ENCODE data around the gene PLEKHH1.
A peak's percentile ranks its signal among the peaks of the same experiment; 100 is the strongest.

Gene PLEKHH1

DNA sequence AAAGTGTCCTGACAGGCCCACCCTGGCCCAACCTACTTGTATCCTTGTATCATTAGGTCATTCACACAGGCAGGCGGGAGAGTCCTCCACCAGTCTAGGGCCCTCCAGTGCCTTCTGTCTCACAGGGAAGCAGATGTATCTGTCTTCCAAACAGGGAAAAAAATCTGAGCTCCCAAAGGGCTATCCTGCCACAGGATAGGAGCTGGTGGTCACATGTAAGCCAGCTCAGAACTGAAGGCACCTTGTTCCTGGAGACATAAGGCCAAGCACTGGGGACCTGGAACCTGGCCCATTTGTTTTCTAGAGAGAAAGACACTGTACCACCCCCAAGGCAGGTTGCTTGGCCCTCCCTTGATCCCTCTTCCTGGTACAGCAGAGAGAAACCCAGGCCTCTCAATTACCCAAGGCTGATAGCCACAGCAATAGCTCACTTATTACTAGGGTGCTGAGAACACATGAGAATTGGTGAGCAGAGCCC lies 19.4 kb upstream of the PLEKHH1 start:
- Histone ChIP-seq H3K9ac (ENCODE audit: insufficient read length) (no peak overlapping the region), H3K4me3 (no peak overlapping the region), H3K36me3 (ENCODE audit: insufficient read depth, low read length) (no peaks in the 10 kb centered on the region), H3K9me3 (ENCODE audit: low read depth, low read length) (no peaks in the 10 kb centered on the region), H3K27ac (no peak overlapping the region)
- no peak for DNase-seq (ENCODE audit: low read depth, low spot score)
- TF ChIP-seq POLR2AphosphoS5 (IDR thresholded peaks at IDR 0.05; ENCODE audit: borderline replicate concordance, low read depth, low read length): no peak
- no peak for TF ChIP-seq FOXP2 (optimal IDR thresholded peaks at IDR 0.05; ENCODE audit: control extremely low read depth, extremely low read length, insufficient read depth)
- TF ChIP-seq EZH2 (IDR thresholded peaks at IDR 0.05): no peak

- Histone ChIP-seq H3K9me3 (ENCODE audit: low read depth, low read length) (no peaks in the 10 kb centered on the region), H3K27ac (no peak overlapping the region), H3K9ac (ENCODE audit: insufficient read length) (no peak overlapping the region), H3K36me3 (ENCODE audit: insufficient read depth, low read length) (no peaks in the 10 kb centered on the region), H3K4me3 (no peak overlapping the region)
- no peak for TF ChIP-seq FOXP2 (optimal IDR thresholded peaks at IDR 0.05; ENCODE audit: control extremely low read depth, extremely low read length, insufficient read depth)
- no peak for DNase-seq (ENCODE audit: low read depth, low spot score)
Observed at GRCh38 chr14:67514203-67514607, 18.9 kb upstream of the PLEKHH1 start.

- Histone ChIP-seq H3K27ac (no peak overlapping the region), H3K36me3 (ENCODE audit: insufficient read depth, low read length) (no peaks in the 10 kb centered on the region), H3K4me3 (peak overlapping the region; percentile 78), H3K9me3 (ENCODE audit: low read depth, low read length) (no peaks in the 10 kb centered on the region), H3K9ac (ENCODE audit: insufficient read length) (no peak overlapping the region)
- no peak for TF ChIP-seq EZH2 (IDR thresholded peaks at IDR 0.05)
- TF ChIP-seq POLR2AphosphoS5 (IDR thresholded peaks at IDR 0.05; ENCODE audit: borderline replicate concordance, low read depth, low read length): no peak
- TF ChIP-seq FOXP2 (optimal IDR thresholded peaks at IDR 0.05; ENCODE audit: control extremely low read depth, extremely low read length, insufficient read depth): no peak
- DNase-seq (ENCODE audit: low read depth, low spot score): no peak
Observed at GRCh38 chr14:67514650-67515385, 18.3 kb upstream of the PLEKHH1 start.

- TF ChIP-seq FOXP2 (optimal IDR thresholded peaks at IDR 0.05; ENCODE audit: control extremely low read depth, extremely low read length, insufficient read depth): no peak
- TF ChIP-seq POLR2AphosphoS5 (IDR thresholded peaks at IDR 0.05; ENCODE audit: borderline replicate concordance, low read depth, low read length): no peak
- no peak for TF ChIP-seq EZH2 (IDR thresholded peaks at IDR 0.05)
- Histone ChIP-seq H3K36me3 (ENCODE audit: insufficient read depth, low read length) (no peaks in the 10 kb centered on the region), H3K9ac (ENCODE audit: insufficient read length) (no peak overlapping the region), H3K4me3 (peak overlapping the region; percentile 78), H3K27ac (no peak overlapping the region), H3K9me3 (ENCODE audit: low read depth, low read length) (no peaks in the 10 kb centered on the region)
- no peak for DNase-seq (ENCODE audit: low read depth, low spot score)
Observed at GRCh38 chr14:67515386-67516079, 17.6 kb upstream of the PLEKHH1 start.

DNA sequence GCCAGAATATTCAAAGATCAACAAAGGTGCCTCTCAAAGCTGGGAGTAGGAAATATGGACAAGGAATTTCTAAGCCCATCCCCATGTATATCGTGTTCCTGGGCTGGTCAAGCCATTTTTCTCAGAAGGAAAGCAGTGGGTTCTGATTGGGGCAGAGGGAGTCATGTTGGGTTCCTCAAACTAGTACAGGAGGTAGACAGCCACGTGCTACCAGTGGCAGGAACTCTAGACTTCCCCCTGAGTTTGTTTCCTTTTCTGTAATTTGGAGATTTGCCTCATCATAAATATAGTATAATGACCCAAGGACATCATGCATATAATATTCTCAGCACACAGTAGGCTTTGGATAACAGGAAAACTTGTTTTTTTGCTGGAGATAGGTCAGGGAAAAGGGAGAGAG lies 16.4 kb upstream of the PLEKHH1 start:
- Histone ChIP-seq H3K36me3 (ENCODE audit: insufficient read depth, low read length) (no peaks in the 10 kb centered on the region), H3K9me3 (ENCODE audit: low read depth, low read length) (no peaks in the 10 kb centered on the region), H3K27ac (no peak overlapping the region), H3K9ac (ENCODE audit: insufficient read length) (no peak overlapping the region), H3K4me3 (no peak overlapping the region)
- no peak for DNase-seq (ENCODE audit: low read depth, low spot score)
- no peak for TF ChIP-seq EZH2 (IDR thresholded peaks at IDR 0.05)
- no peak for TF ChIP-seq FOXP2 (optimal IDR thresholded peaks at IDR 0.05; ENCODE audit: control extremely low read depth, extremely low read length, insufficient read depth)
- no peak for TF ChIP-seq POLR2AphosphoS5 (IDR thresholded peaks at IDR 0.05; ENCODE audit: borderline replicate concordance, low read depth, low read length)

- TF ChIP-seq POLR2AphosphoS5 (IDR thresholded peaks at IDR 0.05; ENCODE audit: borderline replicate concordance, low read depth, low read length): no peak
- TF ChIP-seq FOXP2 (optimal IDR thresholded peaks at IDR 0.05; ENCODE audit: control extremely low read depth, extremely low read length, insufficient read depth): no peak
- no peak for TF ChIP-seq EZH2 (IDR thresholded peaks at IDR 0.05)
- Histone ChIP-seq H3K27ac (no peak overlapping the region), H3K4me3 (no peak overlapping the region), H3K9me3 (ENCODE audit: low read depth, low read length) (no peaks in the 10 kb centered on the region), H3K36me3 (ENCODE audit: insufficient read depth, low read length) (no peaks in the 10 kb centered on the region), H3K9ac (ENCODE audit: insufficient read length) (no peak overlapping the region)
- DNase-seq (ENCODE audit: low read depth, low spot score): no peak
Observed at GRCh38 chr14:67517083-67517482, 16.0 kb upstream of the PLEKHH1 start.

DNA sequence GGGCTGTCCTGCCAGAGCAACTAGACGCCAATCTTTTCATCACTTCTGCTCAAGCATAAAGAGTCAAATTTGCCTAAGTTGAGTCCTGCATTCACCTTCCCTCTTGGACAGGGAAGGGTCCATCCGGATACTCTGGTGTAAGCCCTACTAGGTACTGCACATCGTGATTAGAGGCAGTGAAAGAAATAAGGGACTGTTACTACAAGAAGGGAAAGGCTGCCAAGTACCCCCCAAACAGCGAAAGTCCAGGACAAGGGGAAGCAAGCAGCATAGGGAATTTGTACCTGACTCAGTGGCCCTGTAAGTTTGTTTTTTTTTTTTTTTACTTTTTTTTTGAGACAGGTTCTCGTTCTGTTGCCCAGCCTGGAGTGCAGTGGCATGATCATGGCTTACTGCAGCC lies 13.7 kb upstream of the PLEKHH1 start:
- H3K9me3 ChIP-seq (ENCODE audit: low read depth, low read length): no peaks in the 10 kb centered on the region
- TF ChIP-seq EZH2 (IDR thresholded peaks at IDR 0.05) (no peak), POLR2AphosphoS5 (IDR thresholded peaks at IDR 0.05; ENCODE audit: borderline replicate concordance, low read depth, low read length) (no peak), FOXP2 (optimal IDR thresholded peaks at IDR 0.05; ENCODE audit: control extremely low read depth, extremely low read length, insufficient read depth) (no peak)
- H3K4me3 ChIP-seq: no peak overlapping the region
- no peak overlapping the region for H3K27ac ChIP-seq
- no peak for DNase-seq (ENCODE audit: low read depth, low spot score)
- no peaks in the 10 kb centered on the region for H3K36me3 ChIP-seq (ENCODE audit: insufficient read depth, low read length)
- H3K9ac ChIP-seq (ENCODE audit: insufficient read length): no peak overlapping the region

- TF ChIP-seq FOXP2 (optimal IDR thresholded peaks at IDR 0.05; ENCODE audit: control extremely low read depth, extremely low read length, insufficient read depth) (no peak), POLR2AphosphoS5 (IDR thresholded peaks at IDR 0.05; ENCODE audit: borderline replicate concordance, low read depth, low read length) (no peak), EZH2 (IDR thresholded peaks at IDR 0.05) (no peak)
- no peak overlapping the region for H3K27ac ChIP-seq
Observed at GRCh38 chr14:67520482-67520881, 12.6 kb upstream of the PLEKHH1 start.

More at GRCh38 chr14:67520482-67520881, 12.6 kb upstream of the PLEKHH1 start:
- Histone ChIP-seq H3K9ac (ENCODE audit: insufficient read length) (no peak overlapping the region), H3K36me3 (ENCODE audit: insufficient read depth, low read length) (no peaks in the 10 kb centered on the region), H3K4me3 (no peak overlapping the region), H3K9me3 (ENCODE audit: low read depth, low read length) (no peaks in the 10 kb centered on the region)
- DNase-seq (ENCODE audit: low read depth, low spot score): no peak

Data from SK-N-MC (cell line).